Endothelial cell of umbilical vein (primary cell): ENCODE measurements around the gene TPP1. TPM values are rescaled to one million over a fixed set of nuclear protein-coding genes. Genes with fewer than 3 reads are reported as not detected.

ENCODE experiments used
- BruUV-seq: library from RNA; stranded (reverse); fragments of 400-500 nt; replicated peaks from 2 replicates; lab custom pipeline; 2021; lab: Mats Ljungman, UMichigan
- CTCF ChIA-PET: fragments of 300-600, 350-600 bp; sonication (Branson Sonifier 250); formaldehyde crosslinking; loops from one replicate; lab custom pipeline; 2021; ENCODE audit warnings: antibody characterized with exemption, inconsistent platforms; lab: Charles Lee
- POLR2A ChIA-PET: fragments of 300-600, 350-600 bp; sonication (Branson Sonifier 250); formaldehyde crosslinking; loops from one replicate; lab custom pipeline; 2021; ENCODE audit warnings: antibody characterized with exemption, inconsistent platforms; lab: Charles Lee
- DNase-seq: peaks from one replicate; pipeline ENCODE4 v3.0.0-alpha.2; 2011; ENCODE audit warnings: low read depth, low spot score
- FAIRE-seq: peaks from 2 replicates; lab custom pipeline; 2011; peaks lifted over from hg19 to GRCh38; lab: Jason Lieb, UNC
- H2AFZ ChIP-seq: 2 replicates; pipeline ENCODE4 v1.6.0; 2012; ENCODE audit warnings: low read depth, low read length, control low read depth, inconsistent platforms
- H3K27ac ChIP-seq: 2 replicates; pipeline ENCODE4 v1.5.1; 2011; ENCODE audit warnings: low read depth, mild to moderate bottlenecking, control low read depth, low read length, moderate library complexity; ENCODE audit not compliant: insufficient read depth
- H3K27me3 ChIP-seq, 2 experiments: 2 replicates each; pipeline versions ENCODE4 v1.6.0 to v1.6.1; 2011; ENCODE audit warnings: low read length in 2 of 2, mixed read lengths in 1 of 2; ENCODE audit not compliant: control insufficient read depth in 2 of 2, insufficient read depth in 2 of 2
- H3K36me3 ChIP-seq, 2 experiments: 2 replicates in 1 of 2; 3 replicates in 1 of 2; pipeline ENCODE4 v1.5.1; 2011; ENCODE audit warnings: low read length in 2 of 2, mild to moderate bottlenecking in 1 of 2, moderate library complexity in 1 of 2; ENCODE audit not compliant: control insufficient read depth in 2 of 2, insufficient read depth in 2 of 2; ENCODE audit errors: extremely low read depth in 1 of 2
- H3K4me1 ChIP-seq: 3 replicates; pipeline ENCODE4 v1.5.1; 2011; ENCODE audit warnings: mild to moderate bottlenecking, low read length; ENCODE audit not compliant: control insufficient read depth, insufficient read depth; ENCODE audit errors: extremely low read depth
- H3K4me2 ChIP-seq: 2 replicates; pipeline ENCODE4 v1.6.1; 2011; ENCODE audit warnings: low read length, control low read depth, mixed read lengths; ENCODE audit not compliant: insufficient read depth
- H3K4me3 ChIP-seq, 3 experiments: fragments of 200-600 bp in 1 of 3; sonication (generic), shearing (Covaris generic) in 1 of 3; replicated peaks in 1 of 3; 2 replicates each; pipeline ENCODE4 v1.5.1; 2011 to 2016; ENCODE audit warnings: control low read depth in 3 of 3, low read length in 3 of 3, mild to moderate bottlenecking in 2 of 3, inconsistent platforms in 1 of 3, low read depth in 1 of 3, moderate library complexity in 1 of 3; ENCODE audit not compliant: insufficient read depth in 1 of 3
- H3K79me2 ChIP-seq: 2 replicates; pipeline ENCODE4 v1.6.0; 2012; ENCODE audit warnings: low read length, inconsistent platforms; ENCODE audit not compliant: control insufficient read depth, insufficient read depth
- H3K9ac ChIP-seq: replicated peaks from 2 replicates; pipeline ENCODE3; 2011; ENCODE audit warnings: low read length, control low read depth; ENCODE audit not compliant: insufficient read depth; ENCODE audit errors: extremely low read depth
- H3K9me1 ChIP-seq: replicated peaks from 3 replicates; pipeline ENCODE4 v1.6.0; 2011; ENCODE audit warnings: mild to moderate bottlenecking, low read length; ENCODE audit not compliant: control insufficient read depth, insufficient read depth; ENCODE audit errors: extremely low read depth
- H3K9me3 ChIP-seq: replicated peaks from 2 replicates; pipeline ENCODE4 v1.5.1; 2012; ENCODE audit warnings: low read length, inconsistent platforms; ENCODE audit not compliant: control insufficient read depth, insufficient read depth
- H4K20me1 ChIP-seq: replicated peaks from 2 replicates; pipeline ENCODE3; 2011; ENCODE audit warnings: mild to moderate bottlenecking, low read length; ENCODE audit not compliant: control insufficient read depth, insufficient read depth; ENCODE audit errors: extremely low read depth
- CTCF ChIP-seq, 2 donors: IDR thresholded peaks; 1 replicate in 1 of 2; 2 replicates in 1 of 2; pipeline ENCODE4 v1.5.1; 2011; ENCODE audit warnings: low read length in 2 of 2, mild to moderate bottlenecking in 2 of 2, moderate library complexity in 2 of 2, control low read depth in 1 of 2, inconsistent platforms in 1 of 2, low read depth in 1 of 2; ENCODE audit not compliant: insufficient read depth in 1 of 2; ENCODE audit errors: extremely low read depth in 1 of 2
- EZH2 ChIP-seq: IDR thresholded peaks from 2 replicates; pipeline ENCODE4 v1.6.1; 2012; ENCODE audit warnings: borderline replicate concordance, low read depth, mild to moderate bottlenecking, moderate library complexity, low read length, inconsistent platforms; ENCODE audit not compliant: severe bottlenecking
- FOS ChIP-seq: IDR thresholded peaks from 2 replicates; pipeline ENCODE4 v1.6.1; 2011; ENCODE audit warnings: mild to moderate bottlenecking, low read length, moderate library complexity, borderline replicate concordance; ENCODE audit not compliant: insufficient read depth
- GATA2 ChIP-seq: IDR thresholded peaks from 2 replicates; pipeline ENCODE4 v1.7.0; 2011; ENCODE audit warnings: low read depth, mild to moderate bottlenecking, moderate library complexity, mixed read lengths, low read length; ENCODE audit not compliant: insufficient read length, insufficient read depth
- JUN ChIP-seq: IDR thresholded peaks from 2 replicates; pipeline ENCODE4 v1.6.1; 2011; ENCODE audit warnings: borderline replicate concordance, low read depth; ENCODE audit not compliant: insufficient read length, insufficient read depth
- MAX ChIP-seq: IDR thresholded peaks from 2 replicates; pipeline ENCODE4 v1.6.1; 2011; ENCODE audit not compliant: insufficient read depth, insufficient read length
- MYC ChIP-seq: IDR thresholded peaks from one replicate; pipeline ENCODE4 v1.6.1; 2011; ENCODE audit warnings: mild to moderate bottlenecking, low read depth, low read length
- POLR2A ChIP-seq: IDR thresholded peaks from 2 replicates; pipeline ENCODE4 v1.6.1; 2012; ENCODE audit warnings: low read depth, mild to moderate bottlenecking, control low read depth, low read length
- POLR2AphosphoS5 ChIP-seq: IDR thresholded peaks from 2 replicates; pipeline ENCODE4 v1.6.1; 2012; ENCODE audit warnings: low read depth, mild to moderate bottlenecking, control low read depth, low read length, moderate library complexity; ENCODE audit not compliant: insufficient read depth
- dilution Hi-C: fragments of 300-500 bp; cut with MboI; formaldehyde crosslinking; loops from one replicate; pipeline ENCODE4 v1.15.0; 2019; ENCODE audit warnings: low sequenced_read_pairs; ENCODE audit not compliant: extremely low pct_ligation_motif_present
- intact Hi-C: fragments of 100-400 bp; cut with micrococcal nuclease; formaldehyde crosslinking; loops from one replicate; pipeline ENCODE4 v1.10.0; 2022
- polyA plus RNA-seq, 4 experiments: library from polyadenylated mRNA; depleted of rRNA in 3 of 4; stranded (reverse) in 3 of 4; unstranded in 1 of 4; fragments of >200 nt; gene quantifications; 2 replicates each; pipeline versions ENCODE4 v1.2.1 to v1.2.3, GENCODE V29; 2011 to 2012; ENCODE audit warnings: missing spikeins in 1 of 4
- total RNA-seq: library from RNA; stranded (reverse); gene quantifications from 2 replicates; pipeline ENCODE4 v1.2.3, GENCODE V29; 2021

The TPP1 gene
- total and polyA plus RNA-seq, 2 donors (not counting 3 experiments of a cell fraction or from before 2014, with no cell fraction given): 124 to 224 TPM

- DNase-seq (no peak), FAIRE-seq (no peak)
- Histone ChIP-seq H3K9me3 (no peaks in the 10 kb centered on the region), H3K4me1 (no peaks in the 10 kb centered on the region), H4K20me1 (no peaks in the 10 kb centered on the region), H3K4me2 (no peak overlapping the region), H3K36me3 (no peaks in the 10 kb centered on the region), H3K4me3 (no peak overlapping the region), H3K27ac (no peak overlapping the region), H3K9me1 (no peaks in the 10 kb centered on the region), H3K79me2 (no peaks in the 10 kb centered on the region), H3K27me3 (no peaks in the 10 kb centered on the region), H3K9ac (no peak overlapping the region), H2AFZ (no peak overlapping the region)
- BruUV-seq: no TSS peak
- POLR2A ChIA-PET: no interaction called here
- intact Hi-C loops: no loop called here
- no peak for TF ChIP-seq POLR2A
- no peak for TF ChIP-seq FOS
- TF ChIP-seq GATA2: no peak
- TF ChIP-seq JUN: no peak
- no peak for TF ChIP-seq CTCF (IDR thresholded peaks at IDR 0.05; ENCODE audit: extremely low read depth in 1 of 2, insufficient read depth in 1 of 2, low read depth in 1 of 2, low read length in 2 of 2)
- no peak for TF ChIP-seq MAX
- no peak for TF ChIP-seq MYC
- TF ChIP-seq EZH2: no peak
- TF ChIP-seq POLR2AphosphoS5: no peak
- CTCF ChIA-PET: interaction anchor here (0.8 to 1.4 kb wide), 4 partner anchors 8 to 17 kb away, joined by 3 to 4 read pairs (median 4); no protein-coding TSS in a partner anchor
- dilution Hi-C loops: no loop called here
Observed at GRCh38 chr11:6587360-6587953, 31.8 kb downstream of the TPP1 start.
